Neural progenitor cell (in vitro differentiated cells): ENCODE measurements around the gene ARHGAP24. TPM values are rescaled to one million over a fixed set of nuclear protein-coding genes. Genes with fewer than 3 reads are reported as not detected.

Source experiments
- DNase-seq: peaks from one replicate; pipeline ENCODE4 v3.0.0-alpha.2; 2016; ENCODE audit warnings: low spot score
- H2AFZ ChIP-seq: fragments of 200-600 bp; sonication (generic); replicated peaks from 2 replicates; pipeline ENCODE4 v1.6.1; 2016; ENCODE audit warnings: antibody characterized with exemption
- H3F3A ChIP-seq: fragments of 200-600 bp; sonication (generic); 2 replicates; pipeline ENCODE4 v1.6.1; 2016; ENCODE audit warnings: antibody characterized with exemption, low read depth
- H3K27ac ChIP-seq: fragments of 200-600 bp; sonication (generic); 2 replicates; pipeline ENCODE4 v1.5.1; 2016; ENCODE audit warnings: mild to moderate bottlenecking
- H3K27me3 ChIP-seq: fragments of 200-600 bp; sonication (generic); 2 replicates; pipeline ENCODE4 v1.6.1; 2016; ENCODE audit warnings: mild to moderate bottlenecking, moderate library complexity
- H3K36me3 ChIP-seq: fragments of 200-600 bp; sonication (generic); 2 replicates; pipeline ENCODE4 v1.5.1; 2016
- H3K4me1 ChIP-seq: fragments of 200-600 bp; sonication (generic); 2 replicates; pipeline ENCODE4 v1.6.1; 2016; ENCODE audit warnings: mixed run types
- H3K4me2 ChIP-seq: fragments of 200-600 bp; sonication (generic); 2 replicates; pipeline ENCODE4 v1.6.1; 2016
- H3K4me3 ChIP-seq: fragments of 200-600 bp; sonication (generic); 2 replicates; pipeline ENCODE4 v1.5.1; 2016
- H3K79me2 ChIP-seq: fragments of 200-600 bp; sonication (generic); 2 replicates; pipeline ENCODE4 v1.6.1; 2016; ENCODE audit warnings: low read depth
- H3K9ac ChIP-seq: fragments of 200-600 bp; sonication (generic); 2 replicates; pipeline ENCODE4 v1.6.1; 2016
- H3K9me3 ChIP-seq: fragments of 200-600 bp; sonication (generic); 2 replicates; pipeline ENCODE4 v1.5.1; 2016; ENCODE audit warnings: low read depth
- H4K20me1 ChIP-seq: fragments of 200-600 bp; sonication (generic); 2 replicates; pipeline ENCODE4 v1.6.1; 2016; ENCODE audit warnings: low read depth
- H3K27ac Mint-ChIP-seq: 3 replicates; pipeline ENCODE4 v1.8.0; 2021; ENCODE audit warnings: mixed read lengths
- H3K27me3 Mint-ChIP-seq: 2 replicates; pipeline ENCODE4 v1.8.0; 2022; ENCODE audit warnings: low read depth, mild to moderate bottlenecking, inconsistent platforms, moderate library complexity, mixed read lengths; ENCODE audit not compliant: insufficient read depth
- H3K36me3 Mint-ChIP-seq: 3 replicates; pipeline ENCODE4 v1.8.0; 2021; ENCODE audit warnings: mixed read lengths
- H3K4me1 Mint-ChIP-seq: 3 replicates; pipeline ENCODE4 v1.8.0; 2021; ENCODE audit warnings: mixed read lengths
- H3K4me3 Mint-ChIP-seq: 3 replicates; pipeline ENCODE4 v1.8.0; 2021; ENCODE audit warnings: mild to moderate bottlenecking, moderate library complexity, mixed read lengths
- H3K9me3 Mint-ChIP-seq: 3 replicates; pipeline ENCODE4 v1.8.0; 2020; ENCODE audit warnings: mixed read lengths
- EZH2 ChIP-seq: fragments of 200-600 bp; sonication (generic); IDR thresholded peaks from 2 replicates; pipeline ENCODE4 v1.6.1; 2017; ENCODE audit warnings: antibody characterized with exemption, mild to moderate bottlenecking, moderate library complexity
- EZH2phosphoT487 ChIP-seq: fragments of 200-600 bp; sonication (generic); IDR thresholded peaks from 2 replicates; pipeline ENCODE4 v1.6.1; 2017; ENCODE audit warnings: antibody characterized with exemption
- total RNA-seq: library from RNA; depleted of rRNA; stranded (reverse); fragments of >200 nt; gene quantifications from 2 replicates; pipeline ENCODE4 v1.2.3, GENCODE V29; 2015; ENCODE audit warnings: low replicate concordance
- TF ChIP-seq, protein P1 (sequence below): fragments of 200-600 bp; sonication (generic); IDR thresholded peaks from 2 replicates; pipeline ENCODE4 v1.5.1; 2017; ENCODE audit warnings: antibody characterized with exemption, mild to moderate bottlenecking

Gene ARHGAP24
- total RNA-seq, 1 donor from 2014 or later: 2.2 TPM

DNA sequence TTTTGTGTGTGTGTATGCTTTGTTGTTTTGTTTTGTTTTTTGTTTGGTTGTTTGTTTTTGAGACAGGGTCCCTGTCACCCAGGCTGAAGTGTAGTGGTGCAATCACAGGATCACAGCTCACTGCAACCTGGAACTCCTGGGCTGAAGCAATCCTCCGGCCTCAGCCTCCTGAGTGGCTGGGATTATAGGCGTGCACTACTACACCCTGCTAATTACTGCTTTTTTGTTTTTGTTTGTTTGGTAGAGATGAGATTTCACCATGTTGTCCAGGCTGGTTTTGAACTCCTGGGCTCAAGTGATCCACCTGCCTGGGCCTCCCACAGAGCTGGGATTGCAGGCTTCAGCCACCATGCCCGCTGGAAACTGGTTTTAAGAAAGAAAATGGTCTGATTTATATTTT, 44.7 kb upstream of the ARHGAP24 start:
- no peak overlapping the region for H3K27ac Mint-ChIP-seq
- peaks cover 3% of the 10 kb centered on the region for H3K4me1 Mint-ChIP-seq
- H3K27me3 Mint-ChIP-seq: no peaks in the 10 kb centered on the region
- no peak for TF ChIP-seq EZH2phosphoT487
- no peak for TF ChIP-seq EZH2
- TF ChIP-seq, protein P1, sequence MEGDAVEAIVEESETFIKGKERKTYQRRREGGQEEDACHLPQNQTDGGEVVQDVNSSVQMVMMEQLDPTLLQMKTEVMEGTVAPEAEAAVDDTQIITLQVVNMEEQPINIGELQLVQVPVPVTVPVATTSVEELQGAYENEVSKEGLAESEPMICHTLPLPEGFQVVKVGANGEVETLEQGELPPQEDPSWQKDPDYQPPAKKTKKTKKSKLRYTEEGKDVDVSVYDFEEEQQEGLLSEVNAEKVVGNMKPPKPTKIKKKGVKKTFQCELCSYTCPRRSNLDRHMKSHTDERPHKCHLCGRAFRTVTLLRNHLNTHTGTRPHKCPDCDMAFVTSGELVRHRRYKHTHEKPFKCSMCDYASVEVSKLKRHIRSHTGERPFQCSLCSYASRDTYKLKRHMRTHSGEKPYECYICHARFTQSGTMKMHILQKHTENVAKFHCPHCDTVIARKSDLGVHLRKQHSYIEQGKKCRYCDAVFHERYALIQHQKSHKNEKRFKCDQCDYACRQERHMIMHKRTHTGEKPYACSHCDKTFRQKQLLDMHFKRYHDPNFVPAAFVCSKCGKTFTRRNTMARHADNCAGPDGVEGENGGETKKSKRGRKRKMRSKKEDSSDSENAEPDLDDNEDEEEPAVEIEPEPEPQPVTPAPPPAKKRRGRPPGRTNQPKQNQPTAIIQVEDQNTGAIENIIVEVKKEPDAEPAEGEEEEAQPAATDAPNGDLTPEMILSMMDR: no peak
- H3K79me2 ChIP-seq: no peaks in the 10 kb centered on the region
- no peak overlapping the region for H2AFZ ChIP-seq
- no peaks in the 10 kb centered on the region for H3K27me3 ChIP-seq
- no peaks in the 10 kb centered on the region for H3K4me1 ChIP-seq
- H3K9me3 Mint-ChIP-seq: no peaks in the 10 kb centered on the region
- H3K9ac ChIP-seq: no peak overlapping the region
- H3K36me3 ChIP-seq: no peaks in the 10 kb centered on the region
- DNase-seq: no peak
- H3K9me3 ChIP-seq: no peaks in the 10 kb centered on the region
- no peak overlapping the region for H3K27ac ChIP-seq
- no peaks in the 10 kb centered on the region for H3F3A ChIP-seq
- no peak overlapping the region for H3K4me3 ChIP-seq
- H4K20me1 ChIP-seq: no peaks in the 10 kb centered on the region
- H3K4me2 ChIP-seq: no peak overlapping the region
- H3K4me3 Mint-ChIP-seq: no peak overlapping the region
- no peaks in the 10 kb centered on the region for H3K36me3 Mint-ChIP-seq

DNA sequence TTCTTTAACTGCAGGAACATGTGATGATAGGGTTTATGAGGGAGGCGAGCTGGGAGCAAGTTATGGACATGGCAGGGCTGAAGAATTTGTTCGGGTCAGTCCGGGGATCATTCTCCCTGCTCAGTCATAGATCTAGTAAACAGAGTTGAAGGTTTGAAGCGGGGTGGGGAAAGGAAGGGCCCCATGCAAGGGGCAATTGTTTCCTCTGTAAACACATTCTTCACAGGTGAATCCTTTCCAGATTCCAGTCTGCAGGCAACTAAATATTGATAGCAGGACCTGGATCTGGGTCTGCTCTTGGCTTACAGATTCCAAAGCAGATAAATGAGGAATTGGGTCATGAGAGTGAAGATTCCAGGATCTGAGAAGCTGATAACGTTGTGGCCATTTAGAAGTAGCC, 44.3 kb upstream of the ARHGAP24 start:
- Mint-ChIP-seq H3K9me3 (no peaks in the 10 kb centered on the region), H3K36me3 (no peaks in the 10 kb centered on the region), H3K27ac (no peak overlapping the region), H3K27me3 (no peaks in the 10 kb centered on the region), H3K4me3 (no peak overlapping the region), H3K4me1 (peaks cover 3% of the 10 kb centered on the region)
- Histone ChIP-seq H3K27me3 (no peaks in the 10 kb centered on the region), H3K4me3 (no peak overlapping the region), H3K4me2 (no peak overlapping the region), H3K4me1 (no peaks in the 10 kb centered on the region), H3K79me2 (no peaks in the 10 kb centered on the region), H2AFZ (no peak overlapping the region), H3K9ac (no peak overlapping the region), H4K20me1 (no peaks in the 10 kb centered on the region), H3F3A (no peaks in the 10 kb centered on the region), H3K9me3 (no peaks in the 10 kb centered on the region), H3K36me3 (no peaks in the 10 kb centered on the region), H3K27ac (no peak overlapping the region)
- no peak for DNase-seq
- TF ChIP-seq EZH2phosphoT487 (no peak), EZH2 (no peak)
- TF ChIP-seq, protein P1: no peak

DNA sequence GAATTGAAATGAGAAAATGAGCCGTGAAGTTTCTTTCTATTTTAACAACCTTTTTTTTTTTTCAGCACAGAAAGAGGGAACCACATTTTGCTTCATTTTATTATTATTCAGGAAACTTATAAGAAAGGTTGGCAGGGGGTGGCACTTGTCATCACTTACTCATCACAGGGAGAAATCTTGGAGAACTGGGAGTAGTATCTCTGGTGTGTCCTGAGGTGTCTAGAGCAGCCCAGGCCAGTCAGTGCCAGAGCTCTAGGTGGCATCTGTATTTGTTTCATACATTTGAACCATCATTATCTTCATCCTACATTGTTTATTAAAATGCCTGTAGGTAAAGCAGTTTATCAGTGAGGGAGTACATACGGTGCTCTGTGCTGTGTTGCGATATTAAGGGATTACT, 43.8 kb upstream of the ARHGAP24 start:
- no peak overlapping the region for H3K27ac ChIP-seq
- H3K4me1 ChIP-seq: no peaks in the 10 kb centered on the region
- no peaks in the 10 kb centered on the region for H3K36me3 ChIP-seq
- H3K9ac ChIP-seq: no peak overlapping the region
- no peaks in the 10 kb centered on the region for H3F3A ChIP-seq
- no peak for DNase-seq
- no peaks in the 10 kb centered on the region for H4K20me1 ChIP-seq
- Mint-ChIP-seq H3K27me3 (no peaks in the 10 kb centered on the region), H3K9me3 (no peaks in the 10 kb centered on the region), H3K27ac (no peak overlapping the region), H3K36me3 (no peaks in the 10 kb centered on the region), H3K4me1 (peaks cover 3% of the 10 kb centered on the region), H3K4me3 (no peak overlapping the region)
- TF ChIP-seq EZH2 (no peak), EZH2phosphoT487 (no peak)
- TF ChIP-seq, protein P1: no peak
- H3K79me2 ChIP-seq: no peaks in the 10 kb centered on the region
- no peak overlapping the region for H3K4me3 ChIP-seq
- H2AFZ ChIP-seq: no peak overlapping the region
- no peaks in the 10 kb centered on the region for H3K9me3 ChIP-seq
- no peaks in the 10 kb centered on the region for H3K27me3 ChIP-seq
- no peak overlapping the region for H3K4me2 ChIP-seq
